Measurements from ENCODE around the gene BHLHA9. TPM values are rescaled to one million over a fixed set of nuclear protein-coding genes. Genes with fewer than 3 reads are reported as not detected.
"Not testable (repeated sequence)": the region's sequence is repeated elsewhere in the genome, so short reads cannot be mapped to it uniquely, and the experiment has no call there.

The BHLHA9 gene
- total and polyA plus RNA-seq, 4 experiments from 2014 or later: not detected

DNA sequence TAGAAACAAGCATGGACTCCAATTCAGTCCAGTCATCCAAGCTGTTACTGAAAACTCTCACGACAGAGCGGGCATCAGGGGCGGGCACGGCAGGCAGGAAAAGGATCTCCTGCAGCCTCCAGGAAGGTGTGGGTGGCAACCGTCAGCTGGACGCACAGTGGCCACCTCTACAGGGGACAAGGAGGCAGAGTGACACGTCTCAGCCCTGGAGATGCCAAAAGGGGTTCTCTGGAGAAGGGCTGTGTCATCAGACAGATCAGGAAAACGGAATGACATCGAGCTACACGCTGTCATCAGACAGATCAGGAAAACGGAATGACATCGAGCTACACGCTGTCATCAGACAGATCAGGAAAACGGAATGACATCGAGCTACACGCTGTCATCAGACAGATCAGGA, 37.6 kb downstream of the BHLHA9 start:
- H3K9me3 ChIP-seq (ENCODE audit: control insufficient read depth in 1 of 2, low read length in 2 of 2); DNase-seq; POLR2A ChIA-PET (ENCODE audit: partially characterized antibody); H3K9me3 Mint-ChIP-seq; H3K27ac ChIP-seq (ENCODE audit: low read depth, low read length); H3K4me3 Mint-ChIP-seq; H3K4me1 ChIP-seq (ENCODE audit: insufficient read depth, low read length); H3K36me3 ChIP-seq (ENCODE audit: insufficient read depth, low read length); H3K4me1 Mint-ChIP-seq; intact Hi-C loops (cut with micrococcal nuclease); H3K36me3 Mint-ChIP-seq; H3K27me3 Mint-ChIP-seq; H3K27ac Mint-ChIP-seq; H3K27me3 ChIP-seq (ENCODE audit: insufficient read depth, low read length); H3K4me3 ChIP-seq (ENCODE audit: low read length in 2 of 2): not testable (repeated sequence)
- CTCF ChIA-PET (ENCODE audit: partially characterized antibody): interaction anchor here (0.7 kb wide), 1 partner anchor 9 kb away, joined by 4 read pairs; no protein-coding TSS in a partner anchor

DNA sequence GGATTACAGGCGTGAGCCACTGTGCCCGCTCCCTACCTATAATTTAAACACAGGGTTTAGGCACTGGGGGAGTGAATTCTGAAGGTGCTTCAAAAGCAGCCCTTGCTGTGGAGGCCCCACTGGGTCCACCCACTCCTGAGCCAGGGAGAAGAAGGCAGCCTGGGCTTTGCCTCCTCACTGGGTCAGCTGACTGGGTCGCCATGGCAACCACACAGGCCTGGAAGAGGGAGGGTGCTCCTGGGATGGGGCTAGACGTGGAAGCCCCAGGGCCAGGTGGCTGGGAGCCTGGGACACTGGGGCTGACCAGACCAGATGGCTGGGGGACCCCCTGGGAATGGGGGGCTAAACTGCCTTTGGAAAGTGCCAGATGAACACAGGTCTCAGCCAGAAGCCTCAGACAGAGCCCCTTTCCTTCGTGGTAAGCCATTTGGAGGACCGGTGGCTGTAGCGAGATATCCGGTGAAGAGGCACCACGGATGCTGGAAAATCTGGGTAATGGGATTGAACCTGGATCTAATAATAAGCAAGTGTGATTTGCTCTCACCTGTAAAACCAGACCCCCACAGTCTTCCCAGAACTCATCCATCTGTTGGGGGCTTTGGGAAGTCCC, 42.1 kb downstream of the BHLHA9 start:
- Histone ChIP-seq H3K27ac (ENCODE audit: low read depth, low read length) (no peak overlapping the region), H3K27me3 (ENCODE audit: insufficient read depth, low read length) (no peaks in the 10 kb centered on the region), H3K36me3 (ENCODE audit: insufficient read depth, low read length) (no peaks in the 10 kb centered on the region), H3K4me1 (ENCODE audit: insufficient read depth, low read length) (no peaks in the 10 kb centered on the region), H3K4me3 (ENCODE audit: low read length in 2 of 2) (no peak overlapping the region), H3K9me3 (ENCODE audit: control insufficient read depth in 1 of 2, low read length in 2 of 2) (no peaks in the 10 kb centered on the region)
- no peaks in the 10 kb centered on the region for H3K9me3 Mint-ChIP-seq
- no peaks in the 10 kb centered on the region for H3K36me3 Mint-ChIP-seq
- ChIA-PET POLR2A (ENCODE audit: partially characterized antibody) (no interaction called here), CTCF (ENCODE audit: partially characterized antibody) (no interaction called here)
- intact Hi-C loops (cut with micrococcal nuclease): no loop called here
- no peak overlapping the region for H3K27ac Mint-ChIP-seq
- peaks cover 0 to 4% (median 0%) of the 10 kb centered on the region in 4 donors for H3K4me1 Mint-ChIP-seq
- peaks cover 0 to 8% of the 10 kb centered on the region in 2 donors for H3K27me3 Mint-ChIP-seq
- H3K4me3 Mint-ChIP-seq: no peak overlapping the region
- no peak for DNase-seq

DNA sequence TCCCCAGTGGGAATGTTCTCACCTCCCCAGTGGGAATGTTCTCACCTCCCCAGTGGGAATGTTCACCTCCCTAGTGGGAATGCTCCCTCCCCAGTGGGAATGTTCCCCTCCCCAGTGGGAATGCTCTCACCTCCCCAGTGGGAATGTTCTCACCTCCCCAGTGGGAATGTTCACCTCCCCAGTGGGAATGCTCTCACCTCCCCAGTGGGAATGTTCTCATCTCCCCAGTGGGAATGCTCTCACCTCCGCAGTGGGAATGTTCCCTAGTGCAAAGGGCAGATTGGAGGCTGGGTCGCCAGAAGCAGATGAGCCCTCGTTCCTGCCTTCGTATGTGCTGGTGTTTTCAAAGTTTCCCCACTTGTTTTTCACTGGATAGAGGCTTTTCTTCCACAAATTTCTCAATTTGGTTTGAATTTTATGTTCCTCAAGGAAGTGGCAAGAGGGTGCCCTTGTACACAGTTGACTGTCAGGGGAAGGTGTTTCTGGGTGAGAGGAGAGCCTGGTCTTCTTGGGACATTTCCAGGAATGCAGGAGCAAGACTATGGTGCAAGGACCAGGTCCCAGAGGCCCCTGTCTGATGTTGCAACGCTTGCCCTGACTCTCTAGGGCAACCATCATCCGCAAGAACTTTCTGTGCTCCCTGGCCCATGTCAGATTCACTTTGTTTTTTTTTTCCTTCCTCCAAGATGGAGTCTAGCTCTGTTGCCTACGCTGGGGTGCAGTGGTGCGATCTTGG, 43.2 kb downstream of the BHLHA9 start:
- H3K9me3 Mint-ChIP-seq: no peaks in the 10 kb centered on the region
- DNase-seq: no peak
- CTCF ChIA-PET (ENCODE audit: partially characterized antibody): no interaction called here

DNA sequence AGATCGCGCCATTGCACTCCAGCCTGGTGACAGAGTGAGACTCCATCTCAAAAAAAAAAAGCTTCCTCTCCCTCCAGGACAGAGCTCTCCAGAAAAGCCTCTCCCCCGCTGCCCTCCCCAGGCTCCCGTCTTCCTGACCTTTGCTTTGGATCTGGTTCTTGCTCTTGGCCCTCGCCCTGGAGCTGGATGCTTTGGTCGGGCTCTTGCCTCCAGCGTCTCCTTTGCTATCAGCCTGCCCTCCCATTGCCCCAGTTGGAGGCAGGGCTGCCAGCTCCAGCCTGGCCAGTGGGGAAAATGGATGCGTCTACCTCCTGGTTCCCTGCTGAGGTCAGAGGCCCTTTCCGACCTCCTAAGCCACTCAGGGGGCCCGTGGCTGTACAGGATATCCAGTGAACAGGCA, 45.2 kb downstream of the BHLHA9 start:
- H3K4me1 ChIP-seq (ENCODE audit: insufficient read depth, low read length): no peaks in the 10 kb centered on the region
- peaks cover 3 to 8% of the 10 kb centered on the region in 2 donors for H3K27me3 Mint-ChIP-seq
- ChIA-PET CTCF (ENCODE audit: partially characterized antibody) (interaction anchor here (1.2 kb wide), 1 partner anchor 18 kb away, joined by 3 read pairs; no protein-coding TSS in a partner anchor), POLR2A (ENCODE audit: partially characterized antibody) (no interaction called here)
- H3K27ac Mint-ChIP-seq: no peak overlapping the region
- H3K27ac ChIP-seq (ENCODE audit: low read depth, low read length): no peak overlapping the region
- no peaks in the 10 kb centered on the region for H3K27me3 ChIP-seq (ENCODE audit: insufficient read depth, low read length)
- H3K9me3 ChIP-seq (ENCODE audit: control insufficient read depth in 1 of 2, low read length in 2 of 2): no peaks in the 10 kb centered on the region
- intact Hi-C loops (cut with micrococcal nuclease): loop anchor here (5.0 kb wide), 1 partner anchor 33 kb away; no protein-coding TSS in a partner anchor
- DNase-seq: no peak
- no peaks in the 10 kb centered on the region for H3K36me3 Mint-ChIP-seq
- H3K9me3 Mint-ChIP-seq: peaks cover 0 to 2% (median 0%) of the 10 kb centered on the region in 8 donors
- H3K4me1 Mint-ChIP-seq: no peaks in the 10 kb centered on the region
- H3K4me3 Mint-ChIP-seq: no peak overlapping the region
- H3K4me3 ChIP-seq (ENCODE audit: low read length in 2 of 2): no peak overlapping the region
- H3K36me3 ChIP-seq (ENCODE audit: insufficient read depth, low read length): no peaks in the 10 kb centered on the region

More for the DNA sequence above, 43.2 kb downstream of the BHLHA9 start:
- no peak overlapping the region for H3K4me3 Mint-ChIP-seq
- H3K9me3 ChIP-seq (ENCODE audit: control insufficient read depth in 1 of 2, low read length in 2 of 2): no peaks in the 10 kb centered on the region
- no peak overlapping the region for H3K27ac ChIP-seq (ENCODE audit: low read depth, low read length)
- H3K36me3 ChIP-seq (ENCODE audit: insufficient read depth, low read length): no peaks in the 10 kb centered on the region
- intact Hi-C loops (cut with micrococcal nuclease): no loop called here
- POLR2A ChIA-PET (ENCODE audit: partially characterized antibody): no interaction called here
- no peak overlapping the region for H3K27ac Mint-ChIP-seq
- peaks cover 0 to 8% of the 10 kb centered on the region in 2 donors for H3K27me3 Mint-ChIP-seq
- H3K4me1 ChIP-seq (ENCODE audit: insufficient read depth, low read length): no peaks in the 10 kb centered on the region
- no peaks in the 10 kb centered on the region for H3K27me3 ChIP-seq (ENCODE audit: insufficient read depth, low read length)
- H3K4me3 ChIP-seq (ENCODE audit: low read length in 2 of 2): no peak overlapping the region
- no peaks in the 10 kb centered on the region for H3K4me1 Mint-ChIP-seq
- no peaks in the 10 kb centered on the region for H3K36me3 Mint-ChIP-seq

DNA sequence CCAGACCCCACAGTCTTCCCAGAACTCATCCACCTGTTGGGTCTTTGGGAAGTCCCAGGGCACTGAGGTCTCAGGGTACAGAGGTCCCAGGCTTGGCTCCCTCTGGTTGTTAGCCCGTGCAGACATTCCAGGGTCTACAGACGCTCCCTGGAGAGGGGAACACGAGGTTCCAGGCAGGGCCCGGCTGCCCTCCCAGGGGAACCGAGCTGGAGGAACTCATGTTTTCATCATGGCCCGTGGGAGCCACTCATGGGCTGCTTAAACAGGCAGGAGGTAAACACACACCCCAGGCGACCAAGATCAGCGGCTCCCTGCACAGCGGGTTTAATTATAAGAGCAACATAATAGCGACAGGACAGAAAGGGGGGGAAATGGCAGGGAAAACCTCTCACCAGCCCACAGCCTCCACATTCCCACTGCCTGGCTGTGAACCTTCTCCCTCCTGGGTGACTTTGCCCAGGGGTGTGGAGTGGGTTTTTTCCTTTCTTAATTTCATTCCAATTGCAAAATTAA, 45.7 kb downstream of the BHLHA9 start:
- Mint-ChIP-seq H3K4me3 (no peak overlapping the region), H3K36me3 (no peaks in the 10 kb centered on the region), H3K27me3 (peaks cover 3 to 8% of the 10 kb centered on the region in 2 donors), H3K4me1 (no peaks in the 10 kb centered on the region), H3K9me3 (peaks cover 0 to 2% (median 0%) of the 10 kb centered on the region in 8 donors), H3K27ac (no peak overlapping the region)
- CTCF ChIA-PET (ENCODE audit: partially characterized antibody): interaction anchor here (0.8 kb wide), 1 partner anchor 8 kb away, joined by 4 read pairs; no protein-coding TSS in a partner anchor
- Histone ChIP-seq H3K36me3 (ENCODE audit: insufficient read depth, low read length) (no peaks in the 10 kb centered on the region), H3K9me3 (ENCODE audit: control insufficient read depth in 1 of 2, low read length in 2 of 2) (no peaks in the 10 kb centered on the region), H3K27me3 (ENCODE audit: insufficient read depth, low read length) (no peaks in the 10 kb centered on the region), H3K4me3 (ENCODE audit: low read length in 2 of 2) (no peak overlapping the region), H3K4me1 (ENCODE audit: insufficient read depth, low read length) (no peaks in the 10 kb centered on the region), H3K27ac (ENCODE audit: low read depth, low read length) (no peak overlapping the region)
- DNase-seq: no peak
- POLR2A ChIA-PET (ENCODE audit: partially characterized antibody): no interaction called here
- intact Hi-C loops (cut with micrococcal nuclease): loop anchor here (5.0 kb wide), 1 partner anchor 34 kb away; no protein-coding TSS in a partner anchor

Other genes starting within 250 kb of the BHLHA9 start
- 100 to 1,000 TPM; 139 to 157 TPM for gene ABR, start 90.5 kb upstream of the BHLHA9 start, total RNA-seq
- gene ABR, start 90.5 kb upstream of the BHLHA9 start, polyA plus RNA-seq: 10 to 100 TPM in 1 of 2 donors, 1 to 10 TPM in 1; 7.2 to 33.4 TPM
- not detected for gene TRARG1, start 9.2 kb downstream of the BHLHA9 start, total RNA-seq
- gene TRARG1, start 9.2 kb downstream of the BHLHA9 start, polyA plus RNA-seq: not detected
- gene YWHAE, start 129.8 kb downstream of the BHLHA9 start, total RNA-seq: 100 to 1,000 TPM; 142 to 143 TPM
- 10 to 100 TPM; 54.1 to 56.4 TPM for gene YWHAE, start 129.8 kb downstream of the BHLHA9 start, polyA plus RNA-seq
- gene CRK, start 185.8 kb downstream of the BHLHA9 start, total RNA-seq: 10 to 100 TPM; 29.3 to 32.1 TPM
- gene CRK, start 185.8 kb downstream of the BHLHA9 start, polyA plus RNA-seq: 10 to 100 TPM; 24.2 to 25.1 TPM
- 10 to 100 TPM; 30.9 to 31.1 TPM for gene MYO1C, start 222.2 kb downstream of the BHLHA9 start, total RNA-seq
- gene MYO1C, start 222.2 kb downstream of the BHLHA9 start, polyA plus RNA-seq: 10 to 100 TPM in 1 of 2 donors, 1 to 10 TPM in 1; 6.3 to 18.7 TPM
- gene INPP5K, start 246.2 kb downstream of the BHLHA9 start, total RNA-seq: 10 to 100 TPM; 73.6 to 78.5 TPM
- gene INPP5K, start 246.2 kb downstream of the BHLHA9 start, polyA plus RNA-seq: 100 to 1,000 TPM in 1 of 2 donors, 10 to 100 TPM in 1; 81.9 to 123 TPM